ENCODE results near the gene BUB1B.

BUB1B gene

DNA sequence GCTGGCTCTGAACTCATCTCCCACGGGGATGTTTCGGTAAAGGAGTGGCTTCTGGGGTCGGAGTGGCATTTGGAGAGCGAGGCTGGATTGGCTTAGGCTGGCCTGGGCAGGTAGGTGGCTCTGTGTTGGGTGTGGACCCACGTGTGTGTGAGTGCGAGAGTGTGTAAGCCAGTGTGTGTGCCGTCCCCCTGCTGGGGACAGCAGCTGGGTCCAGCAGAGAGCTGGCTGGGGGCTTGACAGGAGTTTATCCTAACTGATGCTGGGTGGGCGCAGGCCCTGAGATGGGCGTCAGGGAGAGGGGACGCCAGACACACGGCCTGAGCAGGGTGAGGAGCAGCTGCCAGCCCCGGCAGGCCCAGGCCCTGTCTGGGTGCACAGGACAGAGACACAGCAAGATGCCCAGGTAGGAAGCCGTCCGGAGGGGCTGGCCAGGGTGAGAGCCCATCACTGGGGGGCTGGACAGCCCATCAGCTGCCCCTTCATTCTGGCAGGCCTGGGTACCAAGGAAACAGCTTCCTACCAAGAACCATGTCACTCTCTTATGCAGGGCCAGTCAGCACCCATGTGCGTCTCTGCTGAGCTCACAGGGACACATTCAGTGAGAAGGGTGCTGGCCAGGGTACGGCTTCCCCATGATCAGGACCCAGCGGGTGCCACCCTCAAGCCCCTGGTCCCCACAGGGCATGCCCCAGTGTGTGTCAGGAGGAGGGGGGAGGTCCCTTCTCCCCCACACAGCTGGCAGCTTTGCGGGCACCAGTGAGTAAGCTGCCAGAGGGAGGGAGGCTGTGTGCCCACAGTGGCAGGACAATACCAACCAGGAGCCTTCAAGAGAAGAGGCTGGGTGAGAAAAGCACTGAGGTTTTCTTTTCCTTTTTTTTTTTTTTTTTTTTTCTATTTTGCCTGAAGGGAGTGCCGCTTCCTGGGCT lies 79.1 kb downstream of the BUB1B start:
- peak in 9 of 51 donors; percentile 19 to 65 (median 40) for DNase-seq

DNA sequence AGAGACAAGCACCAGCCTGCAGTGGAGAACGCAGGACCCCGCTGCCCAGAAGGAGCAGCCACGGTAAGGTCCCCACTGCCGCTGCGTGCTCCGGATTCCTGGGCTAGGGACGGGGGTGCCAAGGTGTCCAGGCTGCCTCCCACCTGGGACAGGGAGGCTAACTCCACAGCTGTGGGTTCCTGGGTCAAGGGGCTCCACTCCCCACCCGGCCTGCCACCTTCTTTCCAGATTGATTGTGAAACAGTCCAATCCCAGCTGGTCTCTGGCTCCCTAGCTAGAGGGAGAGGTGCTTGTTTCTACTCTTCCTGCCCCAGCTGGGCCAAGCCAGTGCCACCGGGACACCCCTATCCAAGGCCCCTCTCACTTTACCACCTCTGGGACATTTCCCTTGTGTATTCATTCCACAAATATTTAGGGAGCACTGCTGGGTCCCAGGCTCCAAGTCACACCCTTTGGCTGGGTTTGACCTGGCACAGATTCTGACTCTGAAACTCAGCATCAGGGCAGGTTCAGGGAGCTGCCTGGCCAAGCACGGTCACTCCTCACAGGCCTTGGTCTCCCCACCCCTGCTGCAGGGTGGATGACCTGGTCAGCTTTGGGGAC lies 79.9 kb downstream of the BUB1B start:
- DNase-seq, result no peak

DNA sequence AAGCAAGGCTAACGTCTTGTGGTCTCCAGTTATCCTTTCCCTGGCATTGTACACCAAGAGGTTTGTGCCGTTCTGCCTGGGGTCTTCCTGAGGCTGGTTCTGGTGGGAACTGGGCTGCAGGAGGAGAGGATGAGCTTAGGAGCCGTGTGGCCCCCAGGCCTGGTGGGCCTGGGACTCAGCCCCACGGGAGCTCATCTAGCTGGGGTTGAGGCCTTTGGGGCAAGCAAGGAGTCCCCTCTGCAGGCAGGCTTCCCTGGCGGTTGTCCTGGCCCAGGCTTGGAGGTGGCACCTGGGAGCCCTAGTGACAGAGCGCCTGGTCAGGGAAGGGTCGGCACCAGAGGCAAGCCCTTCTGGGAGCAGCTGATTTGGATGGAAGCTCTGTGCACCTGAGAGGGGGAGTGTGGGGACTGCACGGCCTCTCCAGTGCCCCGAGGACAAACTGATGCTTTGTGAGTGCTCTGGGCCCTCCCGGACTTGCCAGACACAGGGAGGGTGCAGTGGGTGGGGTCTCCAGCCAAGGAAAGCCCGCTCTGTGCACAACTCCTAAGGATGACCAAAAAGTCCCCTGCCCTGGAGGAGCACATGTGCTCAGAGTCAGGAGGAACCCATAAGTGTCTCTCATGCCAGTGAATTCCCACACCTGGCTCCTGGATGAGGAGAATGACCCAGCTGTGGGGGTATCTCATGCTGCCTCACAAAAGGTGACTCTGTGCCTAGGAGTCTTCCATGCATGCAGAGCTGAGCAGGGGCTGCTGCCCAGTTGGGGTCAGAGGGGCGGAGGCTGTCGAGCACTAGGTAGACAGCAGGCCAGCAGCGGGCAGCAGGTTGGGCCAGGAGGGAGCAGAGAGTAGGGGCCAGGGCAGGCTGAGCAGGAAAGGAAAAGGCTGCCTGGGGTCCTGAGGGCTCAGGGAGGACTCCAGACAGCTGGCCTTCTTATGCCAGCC lies 80.7 kb downstream of the BUB1B start:
- no peak for DNase-seq

DNA sequence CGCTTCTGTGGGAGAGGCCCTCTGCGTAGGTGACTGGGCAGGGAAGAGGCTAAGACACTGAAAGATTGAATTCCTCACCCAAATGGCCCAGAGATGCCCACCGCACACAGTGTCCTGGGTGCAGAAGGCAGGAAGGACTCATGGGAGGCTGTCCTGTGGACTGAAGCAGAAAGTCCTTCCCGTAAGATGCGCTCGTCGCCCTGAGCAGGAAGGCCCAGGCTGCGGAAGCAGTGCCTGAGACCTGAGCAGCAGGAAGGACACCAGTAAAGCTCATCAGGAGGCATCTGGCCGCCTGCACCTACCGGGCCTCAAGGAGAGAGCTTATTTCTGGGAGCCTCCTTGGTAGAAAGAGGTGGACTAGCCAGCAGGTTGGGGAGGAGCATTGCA lies 81.3 kb downstream of the BUB1B start:
- DNase-seq, result no peak

DNA sequence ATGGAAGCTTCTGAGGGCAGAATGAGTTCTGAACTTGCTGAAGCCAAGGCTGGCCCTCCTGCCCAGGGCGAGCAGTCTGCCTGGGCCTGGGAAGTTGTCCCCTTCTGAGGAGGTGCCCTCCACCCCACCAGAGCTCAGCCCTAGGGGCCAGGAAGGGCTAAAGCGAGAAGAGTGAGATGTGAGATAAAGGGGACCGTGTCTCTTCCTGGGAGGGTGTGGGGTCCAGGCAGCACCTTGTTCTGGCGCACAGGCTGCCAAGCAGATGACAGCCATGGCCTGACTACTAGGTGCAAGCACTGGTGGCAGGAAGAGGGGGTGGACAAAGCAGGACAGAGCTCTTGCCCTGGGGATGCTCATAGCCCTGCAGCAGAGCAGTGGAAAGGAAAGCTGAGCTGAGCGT lies 81.7 kb downstream of the BUB1B start:
- no peak for DNase-seq

DNA sequence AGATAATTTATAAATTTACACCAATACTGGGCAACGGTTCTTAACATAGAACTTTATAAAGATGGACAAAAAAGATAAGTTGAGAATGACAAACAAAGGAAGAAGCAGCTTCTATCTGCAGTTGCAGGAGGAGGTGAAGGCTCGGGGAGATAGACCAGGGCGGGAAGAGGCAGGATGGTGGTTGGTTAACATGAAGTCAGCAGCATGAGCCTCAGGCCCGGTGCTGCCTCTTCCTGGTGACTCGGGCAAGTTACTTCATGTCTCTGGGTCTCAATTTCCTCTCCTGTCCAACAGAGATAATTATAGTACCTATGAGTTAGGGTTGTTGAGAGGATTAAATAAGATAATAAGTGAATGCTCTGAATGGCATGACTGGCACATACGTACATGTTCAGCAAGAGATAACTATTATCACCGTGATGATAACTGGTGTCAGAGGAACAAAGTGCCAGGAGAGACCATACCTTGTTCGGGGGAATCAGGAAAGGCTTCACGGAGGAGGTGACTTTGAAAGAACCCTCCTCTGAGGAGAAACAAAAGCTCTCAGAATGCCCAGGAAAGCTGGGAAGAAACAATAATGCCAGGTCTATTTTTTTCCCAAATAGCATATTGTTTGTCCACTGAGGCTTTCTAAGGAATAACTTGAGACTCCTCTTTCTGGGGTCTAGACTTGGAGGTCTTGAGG lies 82.4 kb downstream of the BUB1B start:
- no peak for DNase-seq

DNA sequence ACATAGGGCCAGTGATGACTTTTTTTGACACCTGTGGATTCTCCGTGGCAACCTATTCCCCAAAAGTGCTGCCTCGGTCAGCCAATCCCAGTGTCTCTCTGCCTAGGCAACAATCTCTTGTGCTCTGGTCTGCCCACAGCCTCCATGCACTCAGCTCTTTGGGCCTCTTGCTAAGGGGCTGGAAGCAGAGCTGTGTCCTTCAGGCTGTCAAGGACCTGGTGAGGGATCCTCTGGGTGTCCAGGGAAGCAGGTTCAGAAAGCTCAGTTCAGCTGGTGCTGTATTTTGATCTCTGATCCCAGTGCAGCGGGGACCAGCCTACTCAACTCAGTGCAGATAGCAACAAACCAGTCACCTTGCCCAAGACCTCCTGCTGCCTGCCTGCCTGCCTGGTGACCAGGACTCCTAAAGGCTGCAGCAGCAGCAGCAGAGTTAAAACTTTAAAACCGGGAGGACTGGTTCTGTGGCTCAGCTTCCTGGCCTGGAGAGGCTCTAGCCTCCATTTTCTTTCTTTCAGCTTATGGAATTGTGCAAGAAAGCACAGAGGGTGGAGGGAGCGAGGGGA lies 84.2 kb downstream of the BUB1B start:
- no peak for DNase-seq

DNA sequence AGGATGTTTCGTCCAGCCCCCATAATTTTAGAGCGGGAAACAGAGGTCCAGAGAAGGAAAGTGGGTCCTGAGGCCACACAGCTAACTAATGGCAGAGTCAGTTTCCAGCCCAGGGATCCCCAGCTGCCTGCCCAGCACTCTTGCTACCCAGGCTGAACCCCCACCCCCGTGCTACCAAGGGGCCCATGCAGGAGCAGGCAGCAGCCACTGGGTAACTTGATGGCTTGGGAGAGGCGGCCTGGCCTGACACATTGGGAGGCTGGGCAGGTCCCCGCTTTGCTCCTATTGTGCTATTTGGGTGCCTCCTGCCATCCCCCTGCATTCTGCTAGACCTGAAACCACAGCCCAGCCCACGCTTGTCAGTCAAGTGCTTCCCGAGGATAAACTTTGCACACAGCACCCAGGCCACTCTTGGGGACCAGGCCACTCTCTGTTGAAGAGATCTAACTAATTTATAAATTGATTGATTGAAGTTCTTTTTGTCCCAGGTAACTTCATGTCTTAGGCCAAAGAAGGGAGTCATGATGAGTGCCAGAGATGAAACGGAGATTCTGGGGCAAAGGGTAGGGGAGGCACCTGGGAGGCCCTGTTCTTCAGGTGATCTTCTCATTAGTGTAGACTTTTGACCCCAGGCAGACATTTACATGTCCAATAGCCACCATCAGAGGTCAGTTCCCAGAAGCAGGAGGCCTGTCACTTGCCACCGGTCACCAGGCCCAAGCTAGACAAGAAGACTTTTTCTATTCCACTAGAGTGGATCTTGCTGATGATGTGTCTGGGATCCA lies 85.0 kb downstream of the BUB1B start:
- no peak for DNase-seq

DNA sequence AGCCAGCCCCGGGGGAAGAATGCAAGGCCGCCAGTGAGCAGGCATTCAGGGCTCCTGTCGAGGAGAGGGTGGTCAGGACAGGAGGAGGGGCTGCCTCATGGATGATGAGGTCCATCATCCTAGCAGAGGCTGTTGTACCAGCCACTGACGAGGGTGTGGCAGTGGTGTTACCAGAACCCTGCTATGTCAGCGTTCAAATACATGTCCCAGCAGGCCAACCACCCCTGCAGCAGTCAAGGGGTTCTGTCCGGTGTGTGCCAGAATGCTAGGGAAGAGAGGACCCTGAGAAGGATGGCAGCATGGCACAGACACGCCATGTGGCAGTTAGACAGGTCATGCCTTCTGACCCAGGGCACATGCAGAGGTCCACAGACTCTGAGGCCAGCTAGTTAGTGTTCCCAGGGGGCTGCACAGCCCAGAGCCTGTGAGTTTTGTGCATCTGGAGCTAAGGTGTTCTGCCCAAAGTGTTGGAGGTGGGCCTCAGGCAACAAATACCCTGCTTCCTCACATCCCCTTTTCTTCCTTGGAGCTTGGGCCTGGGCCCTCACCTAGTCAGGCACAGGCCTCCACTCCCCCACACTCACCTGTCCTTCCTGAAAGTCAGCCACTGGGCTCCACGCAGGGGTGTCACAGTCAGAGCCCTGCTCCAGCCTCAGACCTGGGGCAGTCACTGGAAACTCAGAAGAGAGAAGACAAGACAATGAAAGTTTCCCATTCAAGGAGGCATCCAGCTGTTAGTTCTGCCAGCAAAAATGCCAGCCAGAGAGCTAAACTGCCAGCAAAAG lies 85.8 kb downstream of the BUB1B start:
- no peak for DNase-seq

DNA sequence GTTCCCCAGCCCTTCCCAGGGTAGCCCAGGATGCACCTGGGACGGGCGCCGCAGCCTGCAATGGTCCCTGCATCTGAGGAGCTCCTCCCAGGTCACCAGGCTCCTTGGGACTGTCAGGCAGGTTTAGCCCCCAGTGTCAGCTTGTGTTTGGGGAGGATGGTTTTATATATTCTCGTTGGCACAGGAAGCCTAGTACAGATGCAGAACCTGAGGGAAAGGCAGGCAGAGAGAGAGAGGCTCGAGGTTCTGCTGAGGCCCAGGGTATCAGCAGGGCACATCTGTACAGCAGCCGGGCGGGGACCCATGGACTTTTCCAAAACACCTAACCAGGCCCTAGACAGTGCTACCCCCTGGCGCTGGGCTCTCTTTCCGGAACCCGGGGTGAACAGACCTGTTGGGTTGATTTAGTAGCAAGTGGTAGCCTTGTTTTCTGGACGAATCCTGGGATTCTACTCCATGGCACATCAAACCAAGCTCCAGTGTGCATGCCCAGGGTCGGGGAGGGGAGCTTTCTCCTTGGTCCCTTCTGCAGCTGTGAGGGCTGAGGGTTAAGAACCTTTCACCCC lies 86.6 kb downstream of the BUB1B start:
- no peak for DNase-seq

DNA sequence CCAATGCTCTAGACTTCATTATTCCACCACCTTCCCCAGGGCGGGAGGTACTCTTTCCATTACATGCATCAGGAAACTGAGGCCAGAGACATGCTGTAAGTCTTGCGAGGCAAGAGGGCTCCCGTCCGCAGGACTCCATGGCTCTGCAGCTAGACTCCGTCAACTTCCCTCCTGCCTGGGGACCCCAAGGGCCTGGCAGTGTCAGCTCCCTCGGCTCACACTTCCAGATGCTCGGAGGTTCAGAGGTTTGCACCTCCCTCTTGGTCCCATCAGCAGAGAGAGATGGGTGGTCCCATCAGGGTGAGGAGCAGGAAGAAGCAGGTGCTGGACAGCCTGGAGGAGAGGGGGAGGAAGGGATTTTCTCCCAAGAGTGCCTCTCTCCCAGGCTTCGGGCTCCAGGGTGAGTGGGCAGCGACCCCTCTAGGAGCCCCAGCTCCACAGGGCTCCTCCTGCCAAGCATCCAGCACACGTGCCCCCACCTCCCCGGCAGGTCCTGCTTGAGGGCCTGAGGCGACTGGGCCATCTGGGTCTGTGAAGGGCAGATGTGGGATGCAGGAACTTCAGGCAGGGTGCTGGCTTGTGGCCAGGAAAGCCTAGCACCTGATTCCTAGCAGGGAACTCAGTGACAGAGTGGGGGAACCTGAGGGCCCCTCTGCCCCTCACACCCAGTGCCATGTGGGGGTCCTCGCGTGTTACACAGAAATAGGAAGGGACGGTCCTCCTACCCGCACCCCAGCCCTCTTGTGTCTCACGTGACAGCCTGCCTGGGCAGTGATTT lies 87.3 kb downstream of the BUB1B start:
- no peak for DNase-seq

DNA sequence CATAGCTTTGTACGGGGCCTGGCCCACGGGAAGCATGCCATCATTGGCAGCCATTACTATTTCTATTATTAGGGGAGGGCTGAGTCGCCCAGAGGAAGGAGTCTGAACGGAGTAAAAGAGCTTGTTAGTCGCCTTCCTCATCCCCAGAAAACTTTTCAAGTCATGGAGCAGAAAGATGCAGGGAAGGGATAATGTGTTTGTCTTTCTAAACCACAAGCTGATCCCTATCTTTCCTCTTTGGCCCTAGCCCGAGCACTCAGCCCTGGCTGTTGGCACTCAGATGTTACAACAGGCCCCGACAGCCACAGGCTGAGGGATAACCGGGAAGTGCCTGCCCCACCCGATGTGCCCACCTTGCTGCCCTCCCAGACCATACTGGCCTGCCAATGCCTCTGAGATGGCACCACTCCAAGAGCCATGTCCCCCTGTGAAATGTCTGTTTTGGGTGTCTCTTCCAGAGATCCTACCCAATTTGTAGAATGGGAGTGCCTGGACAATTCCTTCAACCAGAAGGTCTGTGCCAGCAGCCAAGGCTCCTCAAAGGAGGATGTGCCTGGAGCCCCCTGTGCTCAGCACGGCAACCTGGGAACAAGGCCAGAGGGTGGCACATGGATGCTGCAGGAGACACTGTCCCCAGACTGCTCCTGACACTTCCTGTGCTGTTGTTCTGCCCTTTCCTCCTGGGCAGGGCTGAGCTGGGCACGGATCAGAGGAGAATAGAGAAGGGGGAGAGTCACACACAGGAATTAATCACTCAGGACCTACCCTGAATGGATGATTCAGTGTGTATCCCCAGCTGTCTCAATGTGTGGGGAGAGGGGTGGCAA lies 88.8 kb downstream of the BUB1B start:
- DNase-seq, result peak in 1 of 51 donors; percentile 55

DNA sequence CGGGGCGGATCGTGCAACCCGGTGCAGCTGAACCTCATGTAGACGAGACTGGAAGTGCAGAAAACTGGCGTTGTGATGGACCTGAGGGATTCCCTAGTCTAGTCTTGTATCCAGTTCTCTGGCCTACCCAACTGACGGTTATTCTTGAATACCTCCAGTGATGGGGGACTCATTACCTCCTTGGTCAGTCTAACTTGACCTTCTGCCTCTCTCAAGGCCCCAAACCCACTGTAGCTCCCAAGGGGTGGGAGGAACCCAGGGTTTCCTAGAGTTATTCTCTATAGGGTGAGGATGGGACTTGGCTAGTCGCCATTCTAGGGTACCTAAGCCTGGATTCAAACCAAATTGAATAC lies 89.4 kb downstream of the BUB1B start:
- DNase-seq, result no peak

DNA sequence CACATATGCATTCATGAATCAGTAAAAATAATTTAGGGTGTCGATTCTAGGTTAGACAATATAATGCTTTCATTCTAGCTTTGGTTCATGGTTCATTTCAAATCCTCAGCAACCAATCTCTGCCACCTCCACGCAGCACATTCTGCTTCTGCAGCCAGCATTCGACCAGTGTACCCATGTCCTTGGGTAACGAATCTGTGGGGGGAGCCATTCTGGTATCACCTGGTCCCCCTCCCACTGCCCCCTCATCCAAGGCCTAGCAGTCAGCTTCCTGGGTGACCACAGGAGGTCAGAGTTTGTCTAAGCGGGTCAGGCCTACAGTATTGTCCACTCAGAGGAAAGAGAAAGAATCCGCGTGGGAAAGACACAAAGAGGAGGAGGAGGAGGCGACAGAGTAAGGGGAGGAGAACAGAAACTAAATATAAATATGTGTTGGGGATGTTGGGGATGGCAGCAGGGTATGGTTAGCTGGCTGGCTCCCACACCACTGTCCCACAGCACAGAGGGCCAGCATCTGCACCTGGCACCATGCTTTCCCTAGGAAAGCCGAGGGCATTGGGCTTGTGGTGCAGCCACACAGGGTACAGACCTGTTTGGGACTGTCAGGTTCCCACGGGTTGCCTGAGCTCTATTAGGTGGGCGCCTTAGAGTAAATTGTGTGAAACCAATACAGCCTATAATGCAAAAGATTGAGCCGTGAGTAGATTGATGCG lies 90.1 kb downstream of the BUB1B start:
- no peak for DNase-seq

DNA sequence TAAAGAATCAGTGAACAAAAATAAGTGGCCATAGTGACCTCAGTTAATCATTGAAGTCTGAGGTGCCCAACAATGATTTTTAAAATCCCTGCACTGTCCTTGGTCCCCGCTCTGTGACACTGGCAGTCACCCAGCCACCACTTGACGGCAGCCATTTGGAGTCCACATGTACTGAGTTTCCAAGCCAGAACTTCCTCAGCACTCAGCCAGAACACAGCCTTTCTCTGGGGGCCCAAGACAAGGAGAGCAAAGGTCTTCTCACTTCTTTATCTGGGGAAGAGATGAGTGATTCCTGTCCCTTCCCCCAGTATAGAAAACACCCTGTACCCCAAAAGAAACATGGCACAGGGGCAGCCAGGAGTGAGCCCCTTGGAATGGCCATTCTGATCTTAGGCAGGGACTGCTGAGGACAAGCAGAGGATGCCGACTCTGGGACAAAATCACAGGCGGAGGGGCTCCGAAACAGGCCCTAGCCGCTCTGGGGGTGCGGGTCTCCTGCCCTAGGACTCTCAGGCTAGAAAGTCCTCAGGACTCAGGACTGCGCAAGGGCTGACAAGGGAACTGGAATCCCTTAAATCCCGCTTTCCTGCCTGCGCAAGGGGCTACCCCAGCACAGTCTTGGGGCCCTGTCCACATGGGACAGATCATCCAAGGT lies 90.7 kb downstream of the BUB1B start:
- DNase-seq, result no peak

DNA sequence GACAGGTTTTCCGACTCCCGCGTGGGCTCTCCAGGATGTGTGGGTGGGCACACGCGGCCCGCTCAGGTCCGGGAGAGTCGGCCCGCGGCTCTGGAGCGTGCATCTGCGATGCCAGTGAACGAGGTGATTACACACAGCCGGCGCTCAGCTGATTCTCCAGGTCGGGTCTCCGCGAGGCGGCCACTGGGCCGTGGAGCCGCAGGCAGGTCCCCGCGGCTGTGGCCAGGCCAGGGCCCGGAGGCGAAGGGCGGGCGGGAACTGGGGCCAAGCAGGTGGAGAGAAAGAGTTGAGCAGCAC lies 91.2 kb downstream of the BUB1B start:
- DNase-seq, result no peak

Measured in hypothalamus (tissue), 51 donors.